GM12875 (cell line): ENCODE data around the gene XPC.
A peak's percentile ranks its signal among the peaks of the same experiment; 100 is the strongest.

ENCODE experiments used
- H3K4me3 ChIP-seq: one replicate; pipeline ENCODE4 v1.5.1; 2011; ENCODE audit warnings: low read depth, low read length, control low read depth
- TF ChIP-seq, protein P1 (sequence below): IDR thresholded peaks from 2 replicates; pipeline ENCODE4 v1.5.1; 2011; ENCODE audit warnings: low read depth, mild to moderate bottlenecking, control low read depth, inconsistent platforms, low read length, moderate library complexity, borderline replicate concordance; ENCODE audit not compliant: insufficient read depth

Gene XPC

DNA sequence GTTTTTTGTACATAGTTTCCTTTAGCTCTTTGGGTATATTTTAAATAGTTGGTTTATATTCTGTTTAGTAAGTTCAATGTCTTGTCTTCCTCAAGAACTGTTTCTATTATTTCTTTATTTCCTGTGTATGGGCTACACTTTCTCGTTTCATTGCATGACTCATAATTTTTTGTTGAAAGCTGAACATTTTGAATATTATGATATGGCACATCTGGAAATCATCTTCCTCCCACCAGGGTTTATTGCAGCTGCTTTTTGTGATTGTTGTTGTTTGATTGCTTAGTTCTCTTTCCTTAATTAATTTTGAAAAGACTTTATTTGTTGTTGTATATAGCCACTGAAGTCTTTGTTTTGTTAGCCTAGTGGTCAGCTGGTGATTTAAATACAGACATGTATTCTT, 44.1 kb upstream of the XPC start:
- TF ChIP-seq, protein P1, sequence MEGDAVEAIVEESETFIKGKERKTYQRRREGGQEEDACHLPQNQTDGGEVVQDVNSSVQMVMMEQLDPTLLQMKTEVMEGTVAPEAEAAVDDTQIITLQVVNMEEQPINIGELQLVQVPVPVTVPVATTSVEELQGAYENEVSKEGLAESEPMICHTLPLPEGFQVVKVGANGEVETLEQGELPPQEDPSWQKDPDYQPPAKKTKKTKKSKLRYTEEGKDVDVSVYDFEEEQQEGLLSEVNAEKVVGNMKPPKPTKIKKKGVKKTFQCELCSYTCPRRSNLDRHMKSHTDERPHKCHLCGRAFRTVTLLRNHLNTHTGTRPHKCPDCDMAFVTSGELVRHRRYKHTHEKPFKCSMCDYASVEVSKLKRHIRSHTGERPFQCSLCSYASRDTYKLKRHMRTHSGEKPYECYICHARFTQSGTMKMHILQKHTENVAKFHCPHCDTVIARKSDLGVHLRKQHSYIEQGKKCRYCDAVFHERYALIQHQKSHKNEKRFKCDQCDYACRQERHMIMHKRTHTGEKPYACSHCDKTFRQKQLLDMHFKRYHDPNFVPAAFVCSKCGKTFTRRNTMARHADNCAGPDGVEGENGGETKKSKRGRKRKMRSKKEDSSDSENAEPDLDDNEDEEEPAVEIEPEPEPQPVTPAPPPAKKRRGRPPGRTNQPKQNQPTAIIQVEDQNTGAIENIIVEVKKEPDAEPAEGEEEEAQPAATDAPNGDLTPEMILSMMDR: no peak
- H3K4me3 ChIP-seq: no peak overlapping the region

DNA sequence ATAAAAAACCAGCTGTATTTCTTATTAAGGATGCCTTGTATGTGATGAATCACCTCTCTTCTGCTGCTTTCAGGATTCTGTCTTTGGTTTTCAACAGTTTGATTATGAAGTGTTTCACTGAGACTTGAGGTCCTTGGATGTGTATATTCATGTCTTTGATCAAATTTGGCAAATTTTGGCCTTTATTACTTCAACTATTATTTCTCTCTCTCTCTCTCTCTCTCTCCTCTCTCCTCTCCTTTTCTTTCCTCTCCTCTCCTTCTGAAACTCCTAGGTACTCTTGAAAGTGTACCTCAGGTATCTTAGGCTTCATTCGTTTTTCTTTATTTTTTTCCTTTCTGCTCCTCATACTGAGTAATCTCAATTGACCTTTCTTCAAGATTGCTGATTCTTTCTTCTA, 43.5 kb upstream of the XPC start:
- H3K4me3 ChIP-seq: no peak overlapping the region

DNA sequence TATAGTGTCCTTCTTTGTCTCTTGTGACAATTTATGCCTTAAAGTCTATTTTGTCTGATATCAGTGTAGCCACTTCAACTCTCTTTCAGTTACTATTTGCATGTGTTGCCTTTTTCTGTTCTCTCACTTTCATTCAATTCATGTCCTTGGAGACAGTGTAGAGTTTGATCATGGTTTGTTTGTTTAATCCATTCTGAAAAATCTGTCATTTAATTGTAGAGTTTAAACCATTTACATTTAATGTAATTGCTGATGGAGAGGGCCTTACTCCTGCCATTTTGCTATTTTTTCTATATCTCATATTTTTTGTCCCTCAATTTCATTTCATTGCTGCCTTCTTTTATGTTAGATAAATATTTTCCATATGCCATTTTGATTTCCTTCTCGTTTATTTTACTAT, 42.5 kb upstream of the XPC start:
- TF ChIP-seq, protein P1: no peak
- H3K4me3 ChIP-seq: no peak overlapping the region

More for the DNA sequence above, 43.5 kb upstream of the XPC start:
- TF ChIP-seq, protein P1: no peak

DNA sequence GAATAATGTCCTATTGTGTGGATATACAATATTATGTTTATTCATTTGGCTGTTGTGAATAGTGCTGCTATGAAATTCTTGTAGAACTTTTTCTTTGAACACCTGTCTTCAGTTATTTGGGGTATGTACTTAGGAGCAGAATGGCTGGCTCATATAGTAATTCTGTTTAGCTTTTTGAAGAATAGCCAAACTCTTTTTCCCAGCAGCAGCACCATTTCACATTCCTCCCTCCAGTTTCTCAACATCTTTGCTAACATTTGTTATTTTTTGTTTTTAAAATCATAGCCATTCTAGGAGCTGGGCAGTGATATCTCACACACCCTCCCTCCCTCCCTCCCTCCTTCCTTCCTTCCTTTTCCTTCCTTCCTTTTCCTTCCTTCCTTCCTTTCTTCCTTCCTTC, 40.0 kb upstream of the XPC start:
- no peak overlapping the region for H3K4me3 ChIP-seq
- TF ChIP-seq, protein P1: no peak

DNA sequence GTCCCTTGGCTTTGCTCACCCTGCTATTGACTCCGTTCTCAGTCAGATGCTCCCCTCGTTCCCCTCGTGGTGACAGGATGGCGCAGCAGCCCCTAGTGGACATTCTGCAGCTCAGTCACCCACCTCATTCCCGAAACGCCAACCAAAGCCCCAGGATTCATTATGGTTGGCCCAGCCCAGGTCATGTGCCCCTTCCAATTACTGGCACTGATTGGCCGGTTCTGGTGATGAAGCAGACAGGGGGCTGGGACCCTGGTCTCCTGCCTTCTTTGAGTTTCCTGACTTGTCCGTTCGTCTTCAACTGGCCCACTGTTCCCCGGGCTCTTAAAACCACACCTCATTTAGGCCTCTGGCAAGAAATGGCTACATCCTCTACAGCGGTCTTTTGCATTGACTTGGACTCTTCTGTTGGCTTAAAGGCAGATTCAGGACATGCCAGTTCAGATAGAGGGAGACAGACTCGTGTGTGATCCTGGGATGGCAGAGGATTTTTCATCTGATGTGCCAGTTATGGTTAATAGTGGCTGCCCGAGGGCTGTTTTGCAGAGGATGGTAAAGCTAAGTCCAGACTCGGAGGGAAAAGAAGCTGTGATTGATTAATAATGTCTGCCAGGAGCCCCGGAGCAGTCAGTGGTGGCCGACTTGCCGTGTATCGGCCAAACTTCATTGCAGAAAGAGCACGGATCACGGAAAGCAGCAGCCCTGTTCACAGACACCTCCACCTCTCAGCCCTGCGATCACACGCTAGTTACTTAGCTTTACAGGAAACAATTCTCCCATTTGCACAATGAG, 38.1 kb upstream of the XPC start:
- TF ChIP-seq, protein P1: peak; percentile 29; the same call in 1 of the 2 replicates
- no peak overlapping the region for H3K4me3 ChIP-seq

DNA sequence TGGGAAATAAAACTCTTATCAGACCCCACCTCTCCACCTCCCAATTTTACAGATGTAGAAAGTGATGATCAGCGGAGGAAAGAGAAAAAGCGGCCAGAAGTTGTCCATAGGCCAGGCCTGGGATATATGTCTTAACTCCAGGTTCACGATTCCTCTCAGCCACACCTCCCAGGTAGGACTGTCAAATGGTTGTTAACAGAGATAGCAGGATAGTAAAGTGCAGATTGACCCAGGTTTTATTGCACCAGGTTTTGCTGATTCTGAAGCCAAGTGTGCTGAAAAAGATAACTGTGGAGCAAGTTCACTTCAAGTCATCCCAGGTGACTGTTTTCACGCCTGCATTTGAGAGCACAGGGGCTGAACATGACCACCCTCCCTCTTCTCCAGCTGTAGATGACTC, 36.4 kb upstream of the XPC start:
- TF ChIP-seq, protein P1: no peak
- H3K4me3 ChIP-seq: no peak overlapping the region
